Posterior cingulate gyrus (tissue), 11 donors: ENCODE data around the gene CCR2.
"Not testable (repeated sequence)": the region's sequence is repeated elsewhere in the genome, so short reads cannot be mapped to it uniquely, and the experiment has no call there.

Experiments used
- DNase-seq, 10 donors: peaks; one replicate each; pipeline versions ENCODE4 v3.0.0 to v3.0.0-alpha.2; 2020 to 2021; ENCODE audit warnings: mixed read lengths in 3 of 10
- intact Hi-C: fragments of 100-400 bp; cut with DNase I; formaldehyde crosslinking; loops from one replicate; pipeline ENCODE4 v1.15.1; 2023

The CCR2 gene

GRCh38 chr3:46399557-46399956, 45.6 kb downstream of the CCR2 start:
- intact Hi-C loops: no loop called here
- DNase-seq: no peak

DNA sequence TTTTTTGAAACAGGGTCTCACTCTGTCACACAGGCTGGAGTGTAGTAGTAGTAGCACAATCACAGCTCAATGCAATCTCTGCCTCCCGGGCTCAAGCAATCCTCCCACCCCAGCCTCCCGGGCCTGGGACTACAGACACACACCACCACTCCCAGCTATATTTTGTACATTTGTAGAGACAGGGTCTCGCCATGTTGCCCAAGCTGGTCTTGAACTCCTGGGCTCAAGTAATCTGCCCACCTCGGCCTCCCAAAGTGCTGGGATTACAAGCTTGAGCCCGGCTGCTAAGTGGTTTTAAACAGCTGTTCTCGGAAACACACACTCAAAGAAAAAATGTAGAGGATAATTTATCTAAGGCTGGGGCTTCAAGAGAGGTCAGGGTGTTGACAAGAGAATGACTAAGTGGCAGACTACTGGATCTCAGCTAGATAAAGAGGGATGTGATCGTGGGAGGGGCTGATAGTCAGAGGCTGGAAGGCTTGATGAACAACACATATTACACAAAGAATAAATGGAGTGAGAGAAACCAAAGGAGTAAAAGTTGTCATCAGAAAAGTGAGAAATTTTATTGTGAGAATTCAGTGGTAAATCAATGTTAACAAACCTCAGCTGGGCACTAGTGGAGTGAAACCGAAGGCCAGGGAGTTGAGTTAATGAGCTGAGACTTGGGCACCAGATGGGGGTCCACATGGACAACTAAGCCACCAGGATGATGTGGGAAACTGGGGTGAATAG, 46.3 kb downstream of the CCR2 start:
- DNase-seq: no peak
- intact Hi-C loops: no loop called here

DNA sequence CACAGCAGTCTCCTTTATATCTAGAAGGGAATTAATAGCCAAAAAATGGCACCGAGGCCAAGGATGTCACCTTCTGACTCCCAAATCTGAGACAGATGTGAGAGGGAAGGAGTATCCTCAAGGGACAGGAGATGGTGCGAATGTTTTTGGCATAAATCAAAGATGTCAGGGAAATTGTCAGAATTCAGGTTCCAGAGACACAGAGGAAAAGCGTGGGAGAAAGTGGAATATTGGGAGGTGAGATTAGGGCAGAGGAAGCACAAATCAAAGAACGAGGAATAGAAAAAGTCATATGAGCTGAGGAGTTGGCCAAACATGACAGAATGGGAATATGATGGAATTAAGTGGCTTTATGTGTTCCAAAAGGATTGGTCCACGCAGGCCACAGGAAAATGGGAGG, 46.9 kb downstream of the CCR2 start:
- no peak for DNase-seq
- intact Hi-C loops: no loop called here

GRCh38 chr3:46401579-46401978, 47.7 kb downstream of the CCR2 start:
- intact Hi-C loops: no loop called here
- no peak for DNase-seq

DNA sequence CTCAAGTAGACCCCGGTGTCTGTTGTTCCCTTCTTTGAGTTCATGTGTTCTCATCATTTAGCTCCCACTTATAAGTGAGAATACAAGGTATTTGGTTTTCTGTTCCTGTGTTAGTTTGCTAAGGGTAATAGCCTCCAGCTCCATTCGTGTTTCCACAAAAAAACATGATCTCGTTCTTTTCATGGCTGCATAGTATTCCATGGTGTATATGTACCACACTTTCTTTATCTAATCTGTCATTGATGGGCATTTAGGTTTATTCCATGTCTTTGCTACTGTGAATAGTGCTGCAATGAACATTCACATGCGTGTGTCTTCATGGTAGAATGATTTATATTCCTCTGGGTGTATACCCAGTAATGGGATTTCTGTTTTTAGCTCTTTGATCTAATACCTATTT, 49.0 kb downstream of the CCR2 start:
- intact Hi-C loops, DNase-seq: not testable (repeated sequence)

DNA sequence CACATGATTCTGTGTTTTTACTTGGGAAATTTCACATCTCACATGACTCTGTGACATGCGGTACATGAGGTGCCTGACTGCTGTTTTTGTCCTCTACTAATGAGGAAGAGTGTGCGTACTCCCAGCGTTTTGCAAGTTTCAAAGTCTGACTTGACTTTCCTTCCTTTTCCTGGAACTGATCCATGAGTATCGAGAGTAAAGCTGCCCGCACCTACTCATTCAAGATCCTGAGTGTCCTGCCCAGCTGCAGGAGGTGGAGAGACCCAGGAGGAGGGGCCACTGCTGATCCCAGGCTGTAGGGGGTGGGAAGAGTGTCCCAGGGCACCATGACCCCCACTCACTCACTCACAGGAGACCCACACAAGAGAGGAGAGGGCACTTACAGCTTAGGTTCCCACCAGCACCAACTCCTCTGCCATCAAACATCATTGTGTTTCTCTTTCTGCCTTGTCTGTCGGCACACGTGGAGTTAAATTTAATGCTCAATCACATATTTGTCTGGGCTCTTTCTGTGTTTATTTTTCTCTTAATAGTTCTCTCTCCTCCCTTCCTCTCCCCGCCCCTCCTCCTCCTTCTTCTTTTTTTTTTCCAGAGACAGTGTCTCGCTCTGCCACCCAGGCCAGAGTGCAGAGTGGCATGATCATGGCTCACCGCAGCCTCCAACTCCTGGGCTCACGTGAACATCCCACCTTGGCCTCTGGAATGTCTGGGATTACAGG, 51.5 kb downstream of the CCR2 start:
- no peak for DNase-seq
- intact Hi-C loops: no loop called here

DNA sequence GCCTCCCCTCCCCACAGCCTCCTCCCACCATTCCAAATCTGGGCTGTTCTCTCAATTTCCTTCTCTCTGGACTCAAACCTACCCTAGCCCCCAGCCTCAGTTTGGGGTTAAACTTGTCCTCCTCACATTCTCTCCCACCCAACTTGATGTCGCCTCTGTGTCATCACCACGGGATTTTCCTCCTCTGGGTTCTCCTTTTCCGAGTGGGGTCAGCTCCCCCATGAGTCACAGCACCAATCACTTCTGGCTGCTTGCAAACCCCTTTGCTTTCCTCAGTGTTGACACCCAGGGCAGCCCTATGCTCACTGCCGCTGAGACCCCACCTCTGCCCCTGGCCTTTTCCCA, 52.5 kb downstream of the CCR2 start:
- DNase-seq: no peak

DNA sequence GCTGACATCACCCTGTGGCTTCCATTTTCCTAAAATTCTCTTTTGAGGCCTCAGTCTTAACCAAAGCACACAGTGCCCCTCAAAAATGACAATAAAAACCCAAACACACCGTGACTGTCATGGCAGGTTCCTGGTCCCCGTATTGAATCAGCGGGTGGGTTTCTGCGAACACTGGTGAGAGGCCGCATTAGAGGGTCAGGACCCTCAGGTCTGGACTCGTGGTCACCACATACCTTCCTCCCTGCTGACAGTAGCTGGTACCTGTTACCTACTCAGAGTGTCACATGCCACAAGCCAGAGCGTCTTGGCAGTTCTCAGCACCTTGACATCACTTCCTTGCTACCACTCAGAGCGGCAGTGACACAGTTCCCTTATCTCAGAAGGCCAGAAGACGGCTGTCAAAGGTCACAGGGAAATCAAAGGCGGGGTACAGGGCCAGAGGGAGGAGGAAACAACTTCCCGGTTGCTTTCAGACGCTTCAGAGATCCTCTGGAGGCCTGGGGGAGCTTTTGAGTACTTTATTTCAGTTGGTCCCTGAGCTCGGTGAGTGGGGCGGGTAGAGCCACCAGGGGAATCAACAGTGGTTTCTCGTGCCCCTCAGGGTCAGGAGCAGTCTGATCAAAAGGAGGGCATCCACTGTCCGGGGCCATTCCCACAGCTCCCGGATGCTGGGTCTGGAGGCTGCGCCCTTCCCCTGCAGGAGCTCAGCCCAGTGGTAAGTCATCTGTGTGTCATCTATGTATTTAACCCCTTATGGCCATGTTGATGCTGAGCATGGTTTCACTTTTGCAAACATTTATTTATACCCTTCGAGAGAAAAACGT, 53.1 kb downstream of the CCR2 start, which contains the start of the genes CCR5AS and CCRL2:
Gene CCR5AS (minus strand): TSS at position 279 of the 824 bp plus-strand sequence.
Gene CCRL2 (plus strand): TSS at position 472 of the 824 bp plus-strand sequence. CDS start 821 bp downstream, outside the sequence.
- peak in 1 of 10 donors; percentile 23 for DNase-seq
- intact Hi-C loops: no loop called here

More for the DNA sequence above, 52.5 kb downstream of the CCR2 start:
- intact Hi-C loops: no loop called here

GRCh38 chr3:46407970-46408369, 54.1 kb downstream of the CCR2 start:
- intact Hi-C loops: no loop called here
- peak in 3 of 10 donors; percentile 33 to 73 (median 50) for DNase-seq

DNA sequence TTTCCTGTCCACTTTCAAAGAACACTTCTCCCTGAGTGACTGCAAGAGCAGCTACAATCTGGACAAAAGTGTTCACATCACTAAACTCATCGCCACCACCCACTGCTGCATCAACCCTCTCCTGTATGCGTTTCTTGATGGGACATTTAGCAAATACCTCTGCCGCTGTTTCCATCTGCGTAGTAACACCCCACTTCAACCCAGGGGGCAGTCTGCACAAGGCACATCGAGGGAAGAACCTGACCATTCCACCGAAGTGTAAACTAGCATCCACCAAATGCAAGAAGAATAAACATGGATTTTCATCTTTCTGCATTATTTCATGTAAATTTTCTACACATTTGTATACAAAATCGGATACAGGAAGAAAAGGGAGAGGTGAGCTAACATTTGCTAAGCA, 54.9 kb downstream of the CCR2 start:
- intact Hi-C loops: no loop called here
- DNase-seq: no peak

DNA sequence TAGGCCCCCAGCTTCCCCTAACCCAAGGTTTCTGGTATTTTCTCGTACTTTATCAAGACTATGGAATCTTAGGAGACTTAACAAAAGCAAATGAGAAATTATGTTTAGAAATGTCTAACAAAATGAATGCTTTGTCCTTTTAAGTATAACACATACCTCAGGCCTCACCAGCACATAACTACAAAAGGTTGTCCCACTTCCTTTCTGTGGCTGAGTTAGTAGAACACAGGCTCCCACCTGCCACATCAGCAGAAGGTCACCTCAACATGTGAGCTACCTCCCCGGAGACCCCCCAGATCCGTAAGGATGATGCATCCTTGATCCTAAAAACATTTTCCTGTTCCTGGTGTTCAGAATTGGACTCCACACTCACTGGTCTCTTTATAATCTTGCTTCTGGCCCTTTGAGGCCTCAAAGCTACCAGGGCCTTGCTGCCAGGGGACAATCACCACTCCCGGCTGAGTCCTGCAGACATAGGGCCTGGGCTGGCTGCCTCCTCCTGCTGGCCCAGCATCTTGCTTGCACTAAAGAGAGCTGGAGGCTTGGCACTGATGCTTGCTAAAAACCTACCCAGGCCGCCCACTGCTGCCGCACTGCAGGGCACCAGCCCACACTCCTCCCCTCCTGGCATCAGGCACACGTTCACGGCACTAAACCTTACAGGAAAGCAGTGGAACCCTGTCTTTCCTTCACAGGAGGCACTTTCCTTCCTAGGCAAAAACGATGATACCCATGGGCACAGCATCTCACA, 56.0 kb downstream of the CCR2 start:
- peak in 9 of 10 donors; percentile 16 to 94 (median 61) for DNase-seq
- intact Hi-C loops: no loop called here
